Activated naive CD8-positive, alpha-beta T cell treated with anti-CD3 and anti-CD28 coated beads, Interleukin-2, amount 50 U/mL, for 24 hours (primary cell): ENCODE measurements around the gene HIPK4.

ENCODE experiments used
- ATAC-seq: fragments of 150-1000 bp; cut with Tn5 transposase; one replicate; pipeline ENCODE4 v1.10.0; 2021
- DNase-seq: peaks from one replicate; pipeline ENCODE4 v3.0.0; 2021
- H3K27ac Mint-ChIP-seq: one replicate; pipeline ENCODE4 v1.8.0; 2021; ENCODE audit warnings: mild to moderate bottlenecking, mixed read lengths
- H3K27me3 Mint-ChIP-seq: one replicate; pipeline ENCODE4 v1.8.0; 2021; ENCODE audit warnings: mixed read lengths
- H3K36me3 Mint-ChIP-seq: one replicate; pipeline ENCODE4 v1.8.0; 2021; ENCODE audit warnings: low read depth, mixed read lengths
- H3K4me1 Mint-ChIP-seq: one replicate; pipeline ENCODE4 v1.8.0; 2021; ENCODE audit warnings: mixed read lengths
- H3K4me3 Mint-ChIP-seq: one replicate; pipeline ENCODE4 v1.8.0; 2021; ENCODE audit warnings: mild to moderate bottlenecking, moderate library complexity, mixed read lengths
- H3K9me3 Mint-ChIP-seq: one replicate; pipeline ENCODE4 v1.8.0; 2021; ENCODE audit warnings: mixed read lengths

The HIPK4 gene

DNA sequence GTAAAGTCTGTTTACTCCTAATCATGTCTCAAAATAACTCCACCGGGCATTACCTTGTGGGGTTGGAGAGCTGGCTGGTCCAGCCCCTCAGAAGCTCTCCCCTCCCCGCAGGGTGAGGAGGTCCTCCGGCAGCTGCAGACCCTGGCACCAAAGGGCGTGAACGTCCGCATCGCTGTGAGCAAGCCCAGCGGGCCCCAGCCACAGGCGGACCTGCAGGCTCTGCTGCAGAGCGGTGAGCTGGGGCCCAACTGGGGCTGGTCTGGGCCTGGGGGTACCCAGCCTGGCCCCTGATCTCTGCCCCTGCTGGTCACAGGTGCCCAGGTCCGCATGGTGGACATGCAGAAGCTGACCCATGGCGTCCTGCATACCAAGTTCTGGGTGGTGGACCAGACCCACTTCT, 20.2 kb downstream of the HIPK4 start:
- H3K27me3 Mint-ChIP-seq, result no peaks in the 10 kb centered on the region
- H3K27ac Mint-ChIP-seq, result no peak overlapping the region
- peaks cover 4% of the 10 kb centered on the region for H3K36me3 Mint-ChIP-seq
- ATAC-seq (no peak), DNase-seq (no peak)
- H3K9me3 Mint-ChIP-seq, result no peaks in the 10 kb centered on the region
- H3K4me1 Mint-ChIP-seq, result peaks cover 7% of the 10 kb centered on the region
- H3K4me3 Mint-ChIP-seq, result no peak overlapping the region

DNA sequence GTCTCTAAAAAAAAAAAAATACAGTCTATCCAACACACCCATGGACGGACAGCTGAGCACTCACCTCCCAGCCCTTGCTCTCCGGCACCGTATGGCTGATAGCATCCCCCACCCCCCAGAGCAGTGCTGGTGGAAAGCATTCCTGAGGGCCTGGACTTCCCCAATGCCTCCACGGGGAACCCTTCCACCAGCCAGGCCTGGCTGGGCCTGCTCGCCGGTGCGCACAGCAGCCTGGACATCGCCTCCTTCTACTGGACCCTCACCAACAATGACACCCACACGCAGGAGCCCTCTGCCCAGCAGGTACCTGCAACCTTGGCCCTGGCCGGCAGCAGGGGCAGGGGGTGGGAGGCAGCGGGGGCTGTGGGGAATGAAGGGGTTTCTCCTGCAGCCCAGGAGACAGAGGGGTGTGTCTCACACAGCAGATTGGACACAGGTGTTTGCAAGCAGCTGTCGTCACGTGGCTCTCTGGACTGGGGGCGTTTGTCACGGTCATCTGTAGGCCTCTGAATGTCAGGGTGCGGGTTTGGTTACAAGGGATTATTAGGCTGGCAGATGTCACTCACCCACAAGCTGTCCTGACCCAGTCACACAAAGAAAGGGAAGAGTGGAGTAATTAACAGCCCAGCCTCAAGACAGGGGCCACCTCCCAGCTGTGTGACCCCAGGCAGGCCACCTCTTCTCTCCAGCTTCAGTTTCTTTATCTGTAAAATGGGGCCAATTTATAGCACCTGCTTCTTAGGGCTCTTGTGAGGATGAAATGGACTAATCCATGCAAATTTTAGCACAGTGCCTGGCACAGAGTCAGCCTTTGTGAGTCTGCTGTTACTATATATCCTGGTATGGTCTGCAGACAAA, 22.2 kb downstream of the HIPK4 start:
- H3K9me3 Mint-ChIP-seq, result no peaks in the 10 kb centered on the region
- DNase-seq (no peak), ATAC-seq (no peak)
- no peaks in the 10 kb centered on the region for H3K27me3 Mint-ChIP-seq
- H3K4me1 Mint-ChIP-seq, result peaks cover 12% of the 10 kb centered on the region
- peaks cover 2% of the 10 kb centered on the region for H3K36me3 Mint-ChIP-seq
- no peak overlapping the region for H3K27ac Mint-ChIP-seq
- H3K4me3 Mint-ChIP-seq, result no peak overlapping the region

DNA sequence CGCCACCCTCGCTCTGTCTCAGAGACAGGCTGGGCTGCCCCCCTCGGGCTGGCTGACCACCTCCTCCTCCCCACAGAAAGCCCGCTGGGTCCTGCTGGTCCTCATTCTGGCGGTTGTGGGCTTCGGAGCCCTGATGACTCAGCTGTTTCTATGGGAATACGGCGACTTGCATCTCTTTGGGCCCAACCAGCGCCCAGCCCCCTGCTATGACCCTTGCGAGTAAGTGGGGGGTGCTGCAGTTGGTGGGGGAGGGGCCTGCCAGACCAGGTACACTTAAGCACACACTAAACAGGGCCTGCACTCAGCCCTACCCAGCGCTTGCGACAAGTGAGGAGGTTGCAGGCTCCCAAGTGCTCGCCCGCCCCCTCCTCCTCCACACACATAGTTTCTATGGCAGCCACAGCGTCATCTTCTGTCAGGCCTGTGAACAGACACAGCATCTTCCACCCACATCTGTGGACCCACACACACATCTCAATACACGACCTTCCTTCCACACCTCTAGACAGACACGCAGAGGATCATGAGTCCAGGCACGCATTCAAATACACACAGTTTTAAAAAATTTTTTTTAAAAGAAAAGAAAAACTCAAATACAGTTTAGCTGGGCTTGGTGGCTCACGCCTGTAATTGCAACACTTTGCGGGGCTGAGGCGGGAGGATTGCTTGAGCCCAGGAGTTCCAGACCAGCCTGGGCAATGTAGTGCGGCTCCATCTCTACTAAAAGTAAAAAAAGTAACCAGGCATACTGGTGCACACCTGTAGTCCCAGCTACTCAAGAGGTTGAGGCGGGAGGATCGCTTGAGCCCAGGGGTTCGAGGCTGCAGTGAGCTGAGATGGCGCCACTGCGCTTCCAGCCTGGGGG, 23.1 kb downstream of the HIPK4 start:
- Mint-ChIP-seq H3K4me3 (no peak overlapping the region), H3K27ac (peak overlapping the region; percentile 20), H3K36me3 (peaks cover 2% of the 10 kb centered on the region), H3K9me3 (no peaks in the 10 kb centered on the region), H3K27me3 (no peaks in the 10 kb centered on the region), H3K4me1 (peaks cover 13% of the 10 kb centered on the region)
- ATAC-seq (no peak), DNase-seq (no peak)

DNA sequence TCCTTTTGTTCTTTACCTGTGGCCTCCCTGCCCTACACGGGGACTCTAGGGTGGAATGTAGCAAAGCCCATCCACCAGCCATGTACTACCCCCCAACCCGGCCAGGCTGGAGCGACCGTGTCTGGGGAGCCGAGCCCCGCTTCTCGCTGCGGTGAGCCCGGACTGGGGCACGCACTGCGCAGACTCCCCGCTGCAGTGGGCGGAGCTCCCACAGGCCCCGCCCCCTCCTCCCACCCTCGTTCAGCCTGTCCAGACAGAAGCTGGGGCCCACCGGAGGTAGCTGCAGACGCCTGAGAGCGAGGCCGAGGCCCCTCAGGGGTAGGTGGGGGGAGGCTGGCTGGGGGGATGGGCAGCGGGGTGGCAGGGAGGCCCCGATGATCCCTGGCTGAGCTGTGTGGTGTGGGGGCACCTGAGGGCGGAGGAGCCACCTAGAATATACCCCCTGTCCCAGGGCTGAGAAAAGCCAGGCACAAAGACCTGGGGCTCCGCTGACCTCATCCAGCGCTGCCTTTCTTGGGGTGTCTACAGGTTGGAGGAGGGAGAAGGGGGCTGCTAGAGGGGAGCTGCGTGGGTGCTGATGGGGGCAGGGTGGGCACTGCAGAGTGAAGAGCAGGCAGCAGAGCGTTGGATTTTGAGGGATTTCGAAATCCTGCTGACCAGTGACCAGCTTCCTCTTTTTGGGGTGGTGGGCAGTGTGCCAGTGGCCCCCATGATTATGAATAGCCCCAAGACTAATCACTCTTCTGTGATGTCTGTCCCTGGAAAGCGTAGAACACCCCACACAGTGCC, 24.2 kb downstream of the HIPK4 start:
- no peaks in the 10 kb centered on the region for H3K9me3 Mint-ChIP-seq
- no peak overlapping the region for H3K27ac Mint-ChIP-seq
- no peaks in the 10 kb centered on the region for H3K27me3 Mint-ChIP-seq
- H3K4me3 Mint-ChIP-seq, result peak overlapping the region; percentile 39
- DNase-seq (peak; percentile 71), ATAC-seq (peak; percentile 44)
- H3K4me1 Mint-ChIP-seq, result peaks cover 13% of the 10 kb centered on the region
- H3K36me3 Mint-ChIP-seq, result peaks cover 2% of the 10 kb centered on the region

DNA sequence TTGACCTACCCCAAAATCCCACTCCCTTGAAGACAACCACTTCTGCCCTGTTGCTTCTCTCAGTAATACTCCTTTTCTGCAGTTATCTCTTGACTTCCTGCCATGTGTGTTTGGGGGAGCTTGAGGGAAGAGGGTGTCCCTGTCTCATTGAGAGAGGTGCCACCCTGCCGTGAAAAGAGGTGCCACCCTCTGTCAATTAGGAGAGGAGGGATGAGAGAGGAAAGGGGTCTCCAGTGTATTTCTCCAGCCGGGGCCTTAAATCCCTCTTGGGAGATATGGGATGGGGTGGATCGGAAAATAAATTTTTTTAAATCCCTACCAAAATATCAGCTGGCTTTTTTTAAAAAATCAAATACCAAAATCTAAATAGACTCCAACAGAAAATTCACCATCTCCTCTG, 25.0 kb downstream of the HIPK4 start:
- H3K36me3 Mint-ChIP-seq, result peaks cover 5% of the 10 kb centered on the region
- no peaks in the 10 kb centered on the region for H3K9me3 Mint-ChIP-seq
- peak overlapping the region; percentile 39 for H3K4me3 Mint-ChIP-seq
- no peak overlapping the region for H3K27ac Mint-ChIP-seq
- H3K4me1 Mint-ChIP-seq, result peaks cover 15% of the 10 kb centered on the region
- no peak for DNase-seq
- no peaks in the 10 kb centered on the region for H3K27me3 Mint-ChIP-seq
- no peak for ATAC-seq

DNA sequence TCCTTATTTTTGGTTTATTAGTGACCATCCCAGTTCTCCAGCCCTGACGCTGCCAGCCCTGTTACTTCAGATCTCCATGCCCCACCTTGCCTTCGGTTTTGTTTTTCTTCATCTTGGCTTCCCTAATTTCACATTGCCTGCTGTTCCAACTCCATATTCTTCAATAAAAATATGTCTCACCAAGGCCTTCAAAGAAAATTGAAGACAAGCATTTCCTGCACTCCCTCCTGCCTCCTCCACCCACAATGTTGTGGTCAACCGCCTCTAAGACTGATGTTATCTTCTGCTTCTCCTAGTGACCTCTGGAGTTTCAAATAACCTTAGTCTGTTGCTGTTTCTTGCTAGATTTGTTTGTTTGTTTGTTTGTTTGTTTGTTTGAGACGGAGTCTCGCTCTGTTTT, 26.9 kb downstream of the HIPK4 start:
- Mint-ChIP-seq H3K4me1 (peaks cover 16% of the 10 kb centered on the region), H3K27me3 (no peaks in the 10 kb centered on the region), H3K4me3 (no peak overlapping the region), H3K27ac (no peak overlapping the region), H3K36me3 (peaks cover 6% of the 10 kb centered on the region), H3K9me3 (no peaks in the 10 kb centered on the region)
- DNase-seq (no peak), ATAC-seq (no peak)

DNA sequence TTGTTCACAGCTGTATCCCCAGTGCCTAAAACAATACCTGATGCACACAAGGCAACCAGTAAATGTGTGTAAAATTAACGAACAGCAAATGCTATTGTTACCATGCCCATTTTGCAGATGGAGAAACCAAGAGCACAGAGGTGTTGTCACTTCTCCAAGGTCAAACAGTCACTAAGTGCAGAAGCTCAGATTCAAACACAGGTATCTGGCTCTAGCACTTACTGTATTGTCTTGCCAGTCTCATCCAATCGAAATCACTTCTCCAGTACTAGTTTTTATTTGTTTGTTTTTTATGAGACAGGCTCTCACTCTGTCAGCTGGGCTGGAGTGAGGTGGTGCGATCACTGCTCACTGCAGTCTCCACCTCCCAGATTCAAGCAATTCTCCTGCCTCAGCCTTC, 27.8 kb downstream of the HIPK4 start:
- Mint-ChIP-seq H3K36me3 (peaks cover 6% of the 10 kb centered on the region), H3K27me3 (no peaks in the 10 kb centered on the region), H3K27ac (no peak overlapping the region), H3K9me3 (no peaks in the 10 kb centered on the region), H3K4me1 (peaks cover 23% of the 10 kb centered on the region), H3K4me3 (no peak overlapping the region)
- no peak for DNase-seq
- ATAC-seq, result no peak

DNA sequence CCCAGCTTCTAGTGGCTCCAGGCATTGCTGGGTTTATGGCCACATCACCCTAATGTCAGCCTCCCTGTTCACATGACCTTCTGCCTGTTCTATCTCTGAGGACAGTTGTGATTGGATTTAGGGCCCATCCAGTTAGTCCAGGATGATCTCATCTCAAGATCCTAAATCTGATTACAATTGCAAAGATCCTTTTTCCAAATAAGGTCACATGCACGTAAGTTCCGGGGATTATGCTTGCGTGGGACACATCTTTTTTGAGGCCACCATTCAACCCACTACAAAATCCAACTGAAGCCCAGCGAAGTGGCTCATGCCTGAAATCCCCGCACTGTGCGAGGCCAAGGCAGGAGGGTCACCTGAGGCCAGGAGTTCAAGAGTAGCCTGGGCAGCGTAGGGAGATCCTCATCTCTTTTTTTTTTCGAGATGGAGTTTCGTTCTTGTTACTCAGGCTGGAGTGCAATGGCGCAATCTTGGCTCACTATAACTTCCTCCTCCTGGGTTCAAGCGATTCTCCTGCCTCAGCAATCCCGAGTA, 29.2 kb downstream of the HIPK4 start:
- H3K36me3 Mint-ChIP-seq, result peaks cover 7% of the 10 kb centered on the region
- no peak overlapping the region for H3K4me3 Mint-ChIP-seq
- DNase-seq (no peak), ATAC-seq (no peak)
- H3K27ac Mint-ChIP-seq, result no peak overlapping the region
- no peaks in the 10 kb centered on the region for H3K9me3 Mint-ChIP-seq
- H3K27me3 Mint-ChIP-seq, result no peaks in the 10 kb centered on the region
- H3K4me1 Mint-ChIP-seq, result peaks cover 28% of the 10 kb centered on the region

DNA sequence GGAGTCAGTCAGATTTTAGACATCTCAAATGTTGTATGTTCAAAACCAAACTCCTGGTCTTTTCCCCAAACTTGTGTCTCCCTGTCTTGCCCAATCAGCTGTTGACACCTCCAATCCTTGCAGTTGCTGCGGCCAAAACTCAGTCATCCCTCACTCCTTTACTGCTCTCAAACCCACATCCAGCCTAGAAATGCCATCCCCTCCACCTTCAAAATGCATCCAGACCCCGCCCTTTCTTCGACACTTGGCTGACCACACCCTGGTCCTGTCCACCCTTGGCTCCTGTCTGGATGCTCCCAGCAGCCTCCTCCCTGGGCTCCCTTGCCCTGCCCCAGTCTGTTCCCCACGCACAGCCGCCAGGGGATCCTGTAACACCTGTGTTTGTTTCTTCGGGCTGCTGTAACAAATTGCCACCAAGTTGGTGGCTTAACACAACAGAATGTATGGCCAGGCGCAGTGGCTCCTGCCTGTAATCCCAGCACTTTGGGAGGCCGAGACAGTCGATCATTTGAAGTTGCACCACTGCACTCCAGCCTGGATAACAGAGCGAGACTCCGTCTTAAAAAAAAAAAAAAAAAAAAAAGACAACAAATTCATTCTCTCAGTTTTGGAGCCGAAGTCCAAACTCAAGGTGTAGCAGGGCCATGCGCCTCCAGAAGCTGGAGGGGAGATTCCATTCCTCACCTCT, 29.8 kb downstream of the HIPK4 start:
- ATAC-seq, result no peak
- H3K27me3 Mint-ChIP-seq, result no peaks in the 10 kb centered on the region
- DNase-seq, result no peak
- no peaks in the 10 kb centered on the region for H3K9me3 Mint-ChIP-seq
- no peak overlapping the region for H3K4me3 Mint-ChIP-seq
- H3K4me1 Mint-ChIP-seq, result peaks cover 25% of the 10 kb centered on the region
- no peak overlapping the region for H3K27ac Mint-ChIP-seq
- H3K36me3 Mint-ChIP-seq, result peaks cover 7% of the 10 kb centered on the region

DNA sequence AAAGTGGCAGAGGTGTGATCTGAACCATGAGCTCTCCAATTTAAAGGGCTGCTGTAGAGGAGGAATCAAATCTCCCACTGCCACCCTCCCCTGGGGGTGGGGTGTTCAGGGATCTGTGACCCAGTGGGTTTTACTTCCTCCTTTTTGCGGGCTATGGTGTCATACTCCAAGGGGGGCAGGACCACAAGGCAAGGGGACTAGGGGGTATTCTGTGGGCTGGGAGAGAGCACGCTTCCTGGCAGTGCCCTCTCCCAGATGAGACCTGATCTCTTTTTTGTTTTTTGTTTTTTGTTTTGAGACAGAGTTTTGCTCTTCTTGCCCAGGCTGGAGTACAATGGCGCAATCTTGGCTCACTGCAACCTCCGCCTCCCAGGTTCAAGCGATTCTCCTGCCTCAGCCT, 31.2 kb downstream of the HIPK4 start:
- H3K27ac Mint-ChIP-seq, result no peak overlapping the region

DNA sequence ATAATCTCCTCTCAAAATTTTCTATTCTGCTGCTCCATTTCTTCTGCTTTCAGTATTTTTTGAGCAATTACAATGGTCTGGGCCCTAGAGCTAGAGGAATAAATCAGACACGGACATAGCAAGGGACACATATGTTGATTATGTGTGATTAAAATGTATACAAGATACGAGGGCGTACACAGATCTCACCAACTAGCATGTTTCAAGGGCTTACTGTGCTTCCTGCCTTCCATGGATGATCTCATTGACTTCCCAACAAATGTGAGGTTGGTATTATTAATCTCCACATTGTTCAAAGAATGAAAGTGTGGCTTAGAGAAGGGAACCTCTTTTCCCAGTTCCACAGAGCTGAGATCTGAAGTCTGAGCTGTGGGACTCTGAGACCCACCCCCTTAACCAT, 32.3 kb downstream of the HIPK4 start:
- no peak for ATAC-seq
- no peaks in the 10 kb centered on the region for H3K9me3 Mint-ChIP-seq
- DNase-seq, result no peak
- no peak overlapping the region for H3K4me3 Mint-ChIP-seq
- H3K27ac Mint-ChIP-seq, result no peak overlapping the region
- H3K4me1 Mint-ChIP-seq, result peaks cover 17% of the 10 kb centered on the region
- peaks cover 7% of the 10 kb centered on the region for H3K36me3 Mint-ChIP-seq
- H3K27me3 Mint-ChIP-seq, result no peaks in the 10 kb centered on the region

More for the DNA sequence above, 31.2 kb downstream of the HIPK4 start:
- ATAC-seq, result peak; percentile 40
- no peak overlapping the region for H3K4me3 Mint-ChIP-seq
- H3K4me1 Mint-ChIP-seq, result peaks cover 20% of the 10 kb centered on the region
- H3K27me3 Mint-ChIP-seq, result no peaks in the 10 kb centered on the region
- H3K9me3 Mint-ChIP-seq, result no peaks in the 10 kb centered on the region
- no peak for DNase-seq
- H3K36me3 Mint-ChIP-seq, result peaks cover 7% of the 10 kb centered on the region

DNA sequence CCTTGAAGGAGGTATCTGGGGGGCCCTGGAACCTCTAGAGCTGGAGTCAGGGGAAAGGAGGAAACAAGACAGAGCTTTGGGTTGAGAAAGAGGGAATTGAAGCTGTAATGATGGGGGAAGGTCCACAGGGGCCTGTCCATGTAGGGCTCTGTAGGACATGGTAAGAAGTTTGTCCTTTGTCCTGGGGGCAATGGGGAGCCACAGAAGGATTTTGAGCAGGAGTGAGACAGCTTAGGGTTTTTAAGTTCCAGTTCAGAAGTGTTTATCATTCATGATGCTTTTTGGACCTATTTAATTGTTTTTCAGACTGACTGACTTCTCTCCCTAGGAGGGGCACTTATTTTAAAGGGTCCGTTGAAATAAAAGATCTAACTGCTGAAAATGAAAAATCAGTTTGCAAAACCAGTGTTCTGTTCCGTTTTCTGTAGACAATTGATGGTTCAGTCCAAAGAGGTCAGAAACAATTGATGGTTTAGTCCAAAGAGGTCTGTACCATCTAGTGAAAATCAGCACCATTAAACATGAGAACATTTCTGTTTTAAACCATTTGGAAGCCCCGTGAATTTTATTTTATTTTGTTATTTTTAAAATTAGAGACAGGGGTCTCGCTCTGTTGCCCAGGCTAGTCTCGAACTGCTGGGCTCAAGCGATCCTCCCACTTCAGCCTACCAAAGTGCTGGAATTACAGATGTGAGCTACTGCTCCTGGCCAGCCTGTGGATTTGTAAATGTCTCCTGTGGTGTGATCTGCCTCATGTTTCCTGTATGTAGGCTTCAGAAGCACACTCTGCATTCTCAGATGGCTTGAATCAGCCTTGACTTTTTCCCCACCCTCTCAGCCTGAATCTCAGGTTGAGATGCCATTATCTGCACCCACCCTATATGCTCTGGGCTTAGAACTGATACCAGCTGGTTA, 33.0 kb downstream of the HIPK4 start:
- H3K27ac Mint-ChIP-seq, result no peak overlapping the region
- peaks cover 7% of the 10 kb centered on the region for H3K36me3 Mint-ChIP-seq
- no peaks in the 10 kb centered on the region for H3K9me3 Mint-ChIP-seq

More for the DNA sequence above, 33.0 kb downstream of the HIPK4 start:
- H3K27me3 Mint-ChIP-seq, result no peaks in the 10 kb centered on the region
- peaks cover 15% of the 10 kb centered on the region for H3K4me1 Mint-ChIP-seq
- H3K4me3 Mint-ChIP-seq, result no peak overlapping the region
- ATAC-seq (no peak), DNase-seq (no peak)
